Mesenteric fat pad (tissue), 1 donor: ENCODE results near the gene ZBTB49. TPM values are rescaled to one million over a fixed set of nuclear protein-coding genes. Genes with fewer than 3 reads are reported as not detected.
"Not testable (repeated sequence)": the region's sequence is repeated elsewhere in the genome, so short reads cannot be mapped to it uniquely, and the experiment has no call there.

Experiments used
- DNase-seq: peaks from one replicate; pipeline ENCODE4 v3.0.0-alpha.2; 2020; ENCODE audit warnings: low spot score
- total RNA-seq: library from RNA; stranded (reverse); fragmentation: NEBNext Ultra II Directional; extraction: Animal tissue kit (Norgen Biotek cat#: 25700); gene quantifications from one replicate; pipeline ENCODE4 v1.2.1, GENCODE V29; 2021
- donor health status: DM: yes; HTN: yes; CAD: no.

Gene ZBTB49
- total RNA-seq, 1 donor from 2014 or later: 3.8 TPM

DNA sequence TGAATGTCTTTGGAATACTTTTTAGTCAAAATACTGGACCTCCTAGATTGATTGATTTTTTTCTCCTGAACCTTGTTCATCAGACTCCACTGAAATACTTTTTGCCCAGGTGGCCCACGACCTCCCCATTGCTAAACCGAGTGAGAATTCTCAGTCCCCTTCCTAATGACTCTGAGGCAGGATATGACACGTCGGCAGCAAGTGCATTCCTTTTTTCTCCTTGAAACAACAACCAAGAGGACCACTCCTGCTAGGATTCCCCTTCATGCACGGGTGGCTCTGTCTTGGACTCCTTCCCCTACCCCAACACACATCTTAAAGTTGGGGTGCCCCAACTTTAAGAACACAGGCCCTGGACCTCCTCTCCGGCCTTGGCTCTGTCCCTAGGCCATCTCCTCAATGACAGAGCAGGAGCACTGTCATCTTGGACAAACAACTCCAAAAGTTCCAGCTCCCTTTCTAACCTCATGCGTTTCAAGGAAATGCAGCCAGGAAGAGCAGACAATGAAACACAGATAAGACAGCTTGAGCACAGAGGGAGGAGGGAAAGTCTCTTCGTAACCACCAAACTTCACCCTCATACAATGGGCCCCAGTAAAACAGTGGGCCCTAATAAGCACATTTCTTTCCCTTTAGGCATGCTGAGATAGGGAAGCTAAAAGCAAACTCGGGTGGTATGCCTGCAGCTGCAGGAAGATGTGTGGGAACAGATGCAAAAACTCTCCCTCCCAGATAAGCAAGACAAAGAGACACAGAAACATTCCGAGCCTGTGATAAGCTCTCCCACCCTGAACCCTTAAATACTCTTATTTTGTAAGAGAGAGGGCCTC, 33.9 kb downstream of the ZBTB49 start:
- DNase-seq: peak; percentile 18

DNA sequence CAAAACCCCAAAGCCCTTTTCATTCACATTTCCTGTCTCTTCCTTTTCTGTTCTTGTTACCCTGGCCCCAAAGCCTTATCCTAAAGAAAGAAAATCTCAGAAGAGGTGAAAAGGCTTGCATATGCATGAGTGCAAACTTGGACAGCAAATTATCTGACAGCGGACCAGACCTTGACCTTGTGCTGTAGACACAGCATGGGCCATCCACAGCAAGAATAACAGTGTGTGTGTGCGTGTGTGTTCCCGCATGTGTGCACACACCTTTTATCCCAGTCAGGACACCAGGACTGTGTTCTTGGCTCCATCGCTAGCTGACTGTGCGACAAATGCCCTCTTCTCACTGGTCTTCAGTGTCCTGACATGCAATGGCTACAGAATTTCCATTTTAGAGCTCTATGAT, 35.3 kb downstream of the ZBTB49 start:
- peak; percentile 14 for DNase-seq

DNA sequence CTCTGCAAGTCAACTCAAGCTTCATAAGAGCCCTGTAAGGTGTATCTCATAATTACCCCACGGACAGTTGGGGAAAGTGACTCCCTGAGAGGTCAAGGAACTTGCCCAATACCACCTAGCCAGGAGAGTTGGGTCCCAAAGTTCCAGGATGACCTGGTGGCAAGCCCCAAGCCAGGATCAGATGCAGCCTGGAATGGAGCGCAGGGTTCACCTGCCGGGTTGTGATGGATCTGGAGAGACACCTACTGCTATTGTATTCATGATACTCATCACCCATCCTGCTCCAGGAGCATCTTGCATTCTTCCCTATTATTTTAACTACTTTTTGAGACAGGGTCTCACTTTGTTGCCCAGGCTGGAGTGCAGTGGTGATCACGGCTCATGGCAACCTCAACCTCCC, 36.1 kb downstream of the ZBTB49 start:
- DNase-seq: peak; percentile 33

DNA sequence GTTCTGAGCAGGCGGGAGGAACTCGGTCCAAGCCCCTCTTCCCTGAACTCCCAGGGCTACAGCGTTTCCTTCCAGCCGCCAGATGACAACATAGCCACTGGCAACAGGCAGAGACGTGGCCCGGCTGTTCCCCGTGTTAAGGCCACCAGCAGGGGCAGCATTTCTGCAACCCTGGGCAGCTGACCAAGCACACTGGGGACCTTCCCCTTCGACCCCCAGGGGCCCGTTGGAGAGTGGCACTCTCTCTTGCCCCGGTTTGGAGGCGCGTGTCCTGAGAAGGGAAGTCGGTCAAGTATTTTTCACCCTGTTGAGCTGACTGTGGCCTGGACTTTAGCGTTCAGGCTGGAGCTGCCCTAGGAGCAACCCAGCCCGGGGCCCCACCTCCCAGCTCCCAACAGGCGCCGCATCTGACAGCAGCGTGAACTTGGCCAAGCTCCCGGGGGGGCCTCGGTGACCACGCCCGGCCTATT, 37.6 kb downstream of the ZBTB49 start:
- peak; percentile 64 for DNase-seq

DNA sequence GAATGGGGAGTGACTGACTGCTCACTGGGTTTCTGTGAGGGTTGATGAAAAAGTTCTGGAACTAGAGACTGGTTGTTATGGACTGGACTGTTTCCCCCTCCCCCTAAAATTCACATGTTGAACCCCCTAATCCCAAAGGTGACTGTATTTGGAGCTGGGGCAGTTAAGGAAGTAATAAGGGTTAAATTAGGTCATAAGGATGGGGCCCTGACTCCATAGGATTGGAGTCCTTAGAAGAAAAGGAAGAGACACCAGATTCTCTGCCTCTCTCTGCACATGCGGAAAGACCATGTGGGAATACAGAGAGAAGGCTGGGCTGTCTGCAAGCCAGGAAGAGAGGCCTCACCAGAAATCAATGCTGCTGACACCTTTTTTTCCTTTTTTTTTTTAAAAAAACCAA, 38.2 kb downstream of the ZBTB49 start:
- DNase-seq: no peak

DNA sequence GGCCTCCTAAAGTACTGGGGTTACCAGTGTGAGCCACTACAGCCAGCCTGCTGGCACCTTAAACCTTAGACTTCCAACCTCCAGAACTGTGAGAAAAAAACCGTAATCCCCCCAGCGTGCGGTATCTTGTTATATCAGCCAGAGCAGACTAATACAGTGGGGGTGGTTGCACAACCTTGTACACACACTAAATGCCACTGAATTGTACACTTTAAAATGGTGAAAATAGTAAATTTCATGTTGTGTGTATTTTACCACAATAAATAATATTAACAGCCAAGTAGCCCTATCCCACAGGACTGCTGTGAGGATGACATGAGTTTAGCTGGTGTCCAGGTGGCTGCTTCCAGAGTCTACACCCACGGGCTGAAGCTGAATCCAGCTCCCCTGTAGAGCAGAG, 38.8 kb downstream of the ZBTB49 start:
- DNase-seq: peak; percentile 8

DNA sequence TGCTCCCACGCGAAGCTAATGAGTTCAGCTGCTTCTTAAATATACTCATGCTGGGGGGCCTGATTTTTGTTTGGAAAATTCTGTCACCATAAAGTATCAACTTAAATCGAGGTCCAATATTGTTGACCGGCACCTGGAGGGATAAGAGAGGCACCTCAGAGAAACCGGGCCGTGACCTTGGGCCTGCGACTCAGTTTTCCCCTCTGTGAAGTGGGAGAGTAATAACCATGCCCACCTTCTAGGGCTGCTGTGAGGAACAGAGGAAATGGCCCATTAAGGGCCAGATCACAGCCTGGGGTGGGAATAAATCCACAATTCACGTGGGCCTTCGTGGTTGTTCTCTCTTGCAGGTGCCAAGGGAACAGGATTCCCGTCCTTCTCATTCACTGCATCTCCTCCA, 39.4 kb downstream of the ZBTB49 start:
- DNase-seq: peak; percentile 41

DNA sequence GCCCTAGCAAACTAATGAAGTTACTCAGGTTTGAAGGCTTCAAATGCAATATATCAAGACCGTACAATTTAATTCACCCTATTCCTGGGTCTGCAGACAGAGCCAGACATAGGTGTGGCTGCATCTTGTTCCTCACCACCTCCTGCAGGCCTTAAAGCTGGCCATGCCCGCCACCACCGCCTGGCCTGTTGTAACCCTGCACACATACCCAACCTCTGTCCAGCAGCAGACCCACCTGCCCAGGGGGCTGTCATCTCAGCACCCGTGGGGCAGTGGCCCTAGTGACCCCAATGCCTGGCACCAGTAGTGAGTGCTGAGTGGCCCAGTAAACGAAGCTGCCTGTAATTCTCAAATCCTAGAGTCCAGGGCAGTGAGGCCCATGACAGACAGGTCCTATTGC, 40.7 kb downstream of the ZBTB49 start:
- DNase-seq: no peak

DNA sequence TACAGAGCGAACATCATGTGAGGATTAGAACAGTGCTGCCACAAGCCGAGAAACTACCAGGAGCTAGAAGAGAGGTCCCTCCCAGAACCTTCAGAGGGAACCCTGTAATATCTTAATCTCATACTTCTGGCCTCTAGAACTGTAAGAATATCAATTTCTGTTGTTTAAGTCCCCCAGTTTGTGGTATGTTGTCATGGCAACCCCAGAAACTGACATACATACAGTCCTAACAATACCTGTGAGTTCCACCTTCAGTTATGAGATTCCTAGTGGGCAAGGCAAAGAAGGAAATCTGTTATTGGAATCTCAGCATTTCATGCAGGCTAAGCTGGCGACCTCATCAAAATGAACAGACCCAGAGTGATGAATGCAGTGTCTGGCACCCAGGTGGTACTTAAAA, 42.5 kb downstream of the ZBTB49 start:
- DNase-seq: no peak

DNA sequence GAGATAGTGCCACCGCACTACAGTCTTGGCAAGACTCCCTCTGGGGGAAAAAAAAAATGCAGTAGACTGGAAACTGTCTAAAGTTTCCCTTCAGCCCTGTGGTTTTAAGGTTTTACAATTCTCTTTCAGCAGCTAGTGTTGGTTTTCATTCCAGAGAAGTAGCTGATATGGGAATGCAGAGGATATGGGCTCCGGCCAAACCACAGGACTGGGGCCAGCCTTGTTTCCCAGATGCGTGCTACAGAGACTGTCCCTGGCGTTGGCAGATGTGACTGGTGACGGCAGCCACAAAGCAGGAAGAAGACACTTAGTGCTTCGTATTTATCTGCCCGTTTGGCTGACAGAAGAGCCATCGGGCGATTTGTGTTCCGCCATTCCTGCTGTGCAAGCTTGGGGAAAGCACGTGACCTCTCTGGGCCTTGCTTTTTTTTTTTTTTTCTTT, 43.2 kb downstream of the ZBTB49 start:
- DNase-seq: no peak

DNA sequence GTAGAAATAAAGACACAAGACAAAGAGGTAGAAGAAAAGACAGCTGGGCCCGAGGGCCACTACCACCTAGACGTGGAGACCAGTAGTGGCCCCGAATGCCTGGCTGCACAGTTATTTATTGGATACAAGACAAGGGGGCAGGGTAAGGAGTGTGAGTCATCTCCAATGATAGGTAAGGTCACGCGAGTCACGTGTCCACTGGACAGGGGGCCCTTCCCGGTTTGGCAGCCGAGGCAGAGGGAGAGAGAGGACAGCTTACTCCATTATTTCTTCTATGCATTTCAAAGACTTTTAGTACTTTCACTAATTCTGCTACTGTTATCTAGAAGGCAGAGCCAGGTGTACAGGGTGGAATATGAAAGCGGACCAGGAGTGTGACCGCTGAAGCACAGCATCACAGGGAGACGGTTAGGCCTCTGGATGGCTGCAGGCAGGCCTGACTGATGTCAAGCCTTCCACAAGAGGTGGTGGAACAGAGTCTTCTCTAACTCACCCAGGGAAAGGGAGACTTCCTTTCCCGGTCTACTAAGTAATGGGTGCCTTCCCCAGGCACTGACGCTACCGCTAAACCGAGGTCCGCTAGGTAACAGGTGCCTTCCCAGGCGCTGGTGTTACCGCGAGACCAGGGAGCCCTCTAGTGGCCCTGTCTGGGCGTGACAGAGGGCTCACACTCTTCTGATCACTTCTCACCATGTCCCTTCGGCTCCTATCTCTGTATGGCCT, 44.9 kb downstream of the ZBTB49 start:
- DNase-seq: no peak

DNA sequence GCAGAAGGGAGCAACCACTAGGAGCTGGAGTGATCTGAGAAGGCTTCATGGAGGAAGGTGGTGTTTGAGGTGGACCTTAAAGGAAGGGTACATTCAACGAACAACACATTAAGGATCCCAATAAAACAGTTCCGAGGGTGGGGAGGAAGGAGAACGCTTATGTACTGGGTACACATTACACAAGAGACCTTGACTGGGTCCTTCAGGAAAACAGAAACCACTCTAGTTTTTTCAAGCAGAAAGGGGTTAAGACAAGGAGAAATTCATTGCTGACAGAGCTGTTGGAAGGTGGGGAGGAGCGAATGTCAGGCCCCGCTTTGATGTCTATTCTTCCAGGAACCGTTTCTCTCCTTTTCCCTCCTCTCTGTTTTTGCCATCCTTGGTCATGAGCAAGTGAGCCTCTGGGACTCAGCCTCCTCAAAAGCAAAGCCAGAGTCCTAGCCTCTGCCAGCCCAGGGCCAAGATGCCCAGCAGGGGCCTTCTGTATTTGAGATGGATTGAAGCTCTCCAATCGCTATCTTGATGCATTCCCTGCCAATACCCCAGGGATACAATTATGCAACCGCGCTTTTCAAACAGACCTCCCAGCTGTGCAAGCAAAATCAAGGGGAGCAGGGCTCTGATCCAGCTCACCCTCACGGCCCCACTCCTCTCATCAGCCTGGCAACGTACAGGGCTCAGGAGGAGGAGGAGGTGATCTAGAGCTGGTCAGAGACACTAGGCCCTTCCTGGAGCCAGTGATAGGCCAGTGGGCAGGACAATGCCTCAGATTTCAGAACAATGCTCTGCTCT, 48.4 kb downstream of the ZBTB49 start:
- DNase-seq: no peak

DNA sequence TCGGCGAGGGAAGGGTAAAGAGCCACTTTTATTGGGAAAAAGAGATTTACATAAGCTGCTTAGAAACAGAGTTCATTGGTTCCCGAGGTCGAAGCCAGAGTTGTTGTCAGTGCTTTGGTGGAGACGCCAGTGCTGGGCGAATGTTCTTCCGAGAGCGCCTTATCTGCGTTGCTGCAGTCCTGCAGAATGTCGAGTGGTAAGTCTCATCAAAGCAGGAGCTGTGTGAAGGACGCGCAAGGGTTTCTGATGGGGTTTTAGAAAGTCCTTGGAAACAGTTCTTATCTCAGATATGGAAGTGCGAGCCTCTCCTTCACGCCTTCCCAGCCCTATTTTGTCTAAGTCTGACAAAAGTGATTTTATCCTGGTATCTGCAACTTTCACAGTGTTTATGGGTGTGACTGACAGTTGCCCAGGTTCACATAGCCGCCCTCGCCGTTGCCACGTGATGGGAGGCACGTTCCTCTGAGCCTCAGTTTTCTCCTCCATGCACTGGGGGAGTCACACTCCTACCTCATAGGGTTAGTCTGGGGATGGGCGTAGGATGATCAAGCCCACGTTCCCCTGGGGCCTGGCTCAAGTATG, 49.5 kb downstream of the ZBTB49 start:
- DNase-seq: no peak

DNA sequence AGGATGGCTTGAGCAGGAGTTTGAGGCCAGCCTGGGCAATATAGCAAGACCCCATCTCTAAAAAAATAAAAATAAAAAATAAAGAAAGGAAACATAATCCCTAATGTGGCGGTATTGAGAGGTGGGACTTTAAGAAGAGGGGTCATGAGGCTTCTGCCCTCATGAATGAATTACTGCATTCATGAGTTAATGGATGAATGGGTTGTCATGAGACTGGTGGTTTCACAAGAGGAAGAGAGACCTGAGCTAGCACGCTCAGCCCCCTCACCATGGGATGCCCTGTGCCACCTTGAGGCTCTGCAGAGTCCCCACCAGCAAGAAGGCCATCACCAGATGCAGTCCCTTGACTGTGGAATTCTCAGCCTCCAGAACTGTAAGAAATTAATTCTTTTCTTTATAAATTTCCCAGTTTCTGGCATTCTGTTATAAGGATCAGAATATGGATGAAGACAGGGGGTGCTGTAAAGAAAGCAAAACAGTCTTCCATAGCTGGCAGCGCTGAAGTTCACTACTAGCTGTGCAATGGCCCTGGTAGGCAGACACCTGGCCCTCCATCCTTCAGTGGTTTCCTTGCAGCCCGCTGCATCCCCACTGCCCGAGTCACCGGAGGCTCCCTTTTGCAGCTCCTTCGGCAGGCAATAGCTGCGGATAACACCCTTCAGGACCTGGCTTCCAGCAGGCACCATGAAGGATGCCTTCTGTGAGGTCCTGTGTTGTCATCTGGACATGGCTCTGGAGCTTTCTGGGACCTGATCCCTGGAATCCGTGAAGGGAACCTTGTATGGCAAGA, 52.0 kb downstream of the ZBTB49 start:
- DNase-seq: no peak

DNA sequence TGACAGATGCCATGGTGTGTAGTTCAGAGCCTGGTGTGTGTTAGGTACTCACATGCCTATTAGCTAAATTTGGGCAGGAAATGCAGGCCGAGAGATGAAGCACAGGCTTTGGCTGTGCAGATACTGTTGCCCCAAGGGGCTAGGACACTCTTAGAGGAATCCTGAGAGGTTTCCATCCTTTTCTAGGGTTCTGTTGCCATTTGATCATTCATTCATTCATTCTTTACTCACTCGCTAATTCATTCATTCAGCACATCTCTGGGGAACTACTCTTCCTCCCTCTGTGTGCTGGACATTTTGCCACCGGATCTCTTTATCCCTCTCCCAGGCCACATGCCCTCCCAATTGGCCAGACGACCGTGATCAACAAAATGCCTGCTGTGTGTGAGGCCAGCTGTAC, 53.0 kb downstream of the ZBTB49 start:
- DNase-seq: no peak

DNA sequence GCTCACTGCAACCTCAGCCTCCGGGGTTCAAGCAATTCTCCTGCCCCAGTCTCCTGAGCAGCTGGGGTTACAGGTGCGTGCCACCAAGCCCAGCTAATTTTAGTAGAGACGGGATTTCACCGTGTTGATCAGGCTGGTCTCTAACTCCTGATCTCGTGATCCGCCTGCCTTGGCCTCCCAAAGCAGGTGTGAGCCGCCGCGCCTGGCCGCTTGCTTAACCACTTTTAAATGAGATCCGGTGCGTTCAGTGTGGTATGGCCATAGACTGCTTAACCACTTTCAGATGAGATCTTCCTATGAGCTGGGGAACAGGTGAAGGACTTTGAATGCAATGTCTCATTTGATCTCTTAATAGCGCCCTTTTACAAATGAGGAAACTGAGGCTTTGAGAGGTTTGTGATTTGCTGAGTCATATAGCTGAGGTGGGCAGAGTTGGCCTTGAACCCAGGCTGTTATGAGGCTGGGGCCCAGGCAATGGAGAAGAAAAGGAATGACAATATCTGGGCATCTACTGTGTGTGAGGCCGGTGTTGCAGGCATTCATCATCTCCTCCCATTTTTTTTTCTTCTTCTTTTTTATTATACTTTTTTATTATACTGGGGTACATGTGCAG, 55.0 kb downstream of the ZBTB49 start:
- no peak for DNase-seq

DNA sequence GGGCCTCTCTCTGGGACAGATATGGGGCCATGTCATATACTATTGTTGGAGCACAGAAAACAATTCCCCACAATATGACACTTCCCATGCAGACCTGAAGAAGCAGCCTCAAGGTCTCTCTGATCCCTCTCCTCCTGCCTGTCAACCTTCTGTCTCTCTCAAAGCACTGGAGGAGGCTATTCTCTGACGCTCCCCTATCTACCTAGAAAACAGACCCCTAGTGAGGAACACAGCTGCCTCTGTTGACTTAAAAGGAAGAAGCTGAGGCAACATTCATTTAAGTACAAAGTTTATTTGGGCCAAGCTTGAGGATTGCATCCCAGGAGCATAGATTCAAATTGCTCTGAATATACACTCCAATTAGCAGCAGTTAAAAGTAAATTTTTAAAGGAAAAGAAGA, 57.5 kb downstream of the ZBTB49 start:
- DNase-seq: no peak

DNA sequence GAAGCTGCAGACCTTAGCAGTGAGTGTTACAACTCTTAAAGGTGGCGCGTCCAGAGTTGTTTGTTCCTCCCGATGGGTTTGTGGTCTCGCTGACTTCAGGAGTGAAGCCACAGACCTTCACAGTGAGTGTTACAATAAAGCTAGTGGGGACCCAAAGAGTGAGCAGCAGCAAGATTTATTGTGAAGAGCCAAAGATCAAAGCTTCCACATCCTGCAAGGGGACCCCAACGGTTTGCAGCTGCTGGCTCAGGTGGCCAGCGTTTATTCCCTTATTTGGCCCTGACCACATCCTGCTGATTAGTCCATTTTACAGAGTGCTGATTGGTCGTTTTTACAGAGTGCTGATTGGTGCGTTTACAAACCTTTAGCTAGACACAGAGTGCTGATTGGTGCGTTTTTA, 58.5 kb downstream of the ZBTB49 start:
- DNase-seq: not testable (repeated sequence)

DNA sequence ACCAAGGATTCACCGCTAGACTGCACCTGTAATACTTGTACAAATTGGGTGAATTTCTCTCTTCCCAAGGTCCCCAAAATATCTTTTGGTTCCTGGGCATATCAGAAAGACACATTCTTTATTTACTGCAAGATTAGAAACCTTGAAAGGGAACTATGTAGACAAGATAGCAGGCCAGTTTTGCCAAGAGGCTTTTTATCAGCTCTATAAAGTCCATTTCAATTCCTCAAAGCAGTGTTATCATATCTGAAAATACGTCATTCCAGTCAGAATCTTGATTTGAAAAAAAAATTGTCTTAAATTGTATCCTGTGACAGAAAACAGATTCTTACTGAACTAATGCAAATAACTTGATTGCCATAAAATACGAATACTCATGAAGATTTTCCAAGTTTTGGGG, 59.8 kb downstream of the ZBTB49 start:
- no peak for DNase-seq

DNA sequence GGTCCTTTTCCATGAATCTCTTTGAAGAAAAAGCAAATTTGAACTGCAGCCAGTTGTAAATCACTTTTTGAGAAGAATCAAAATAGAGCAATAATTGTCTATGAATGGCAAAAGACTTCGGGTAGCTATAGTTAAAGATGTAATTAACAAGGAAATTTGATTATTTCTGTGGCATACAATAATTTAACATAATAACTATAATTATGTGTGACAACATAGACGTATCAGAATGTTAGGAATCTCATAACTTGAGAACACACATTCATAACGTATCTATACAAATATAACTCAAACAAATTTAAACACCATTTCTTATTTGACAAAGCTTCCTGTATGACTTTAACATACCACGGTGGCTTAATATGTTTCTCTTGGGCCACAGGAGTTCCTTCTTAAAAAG, 60.9 kb downstream of the ZBTB49 start:
- DNase-seq: no peak
